Activated CD4-positive, CD25-positive, alpha-beta regulatory T cell treated with anti-CD3 and anti-CD28 coated beads, Interleukin-2, amount 50 U/mL, for 72 hours (primary cell): ENCODE measurements around the gene MAB21L4.

ENCODE experiments used
- DNase-seq: peaks from one replicate; pipeline ENCODE4 v3.0.0; 2021

Gene MAB21L4

GRCh38 chr2:240894006-240894405, 1.9 kb downstream of the MAB21L4 start:
- no peak for DNase-seq

- no peak for DNase-seq
Measured at GRCh38 chr2:240893363-240893844, 2.6 kb downstream of the MAB21L4 start.

DNA sequence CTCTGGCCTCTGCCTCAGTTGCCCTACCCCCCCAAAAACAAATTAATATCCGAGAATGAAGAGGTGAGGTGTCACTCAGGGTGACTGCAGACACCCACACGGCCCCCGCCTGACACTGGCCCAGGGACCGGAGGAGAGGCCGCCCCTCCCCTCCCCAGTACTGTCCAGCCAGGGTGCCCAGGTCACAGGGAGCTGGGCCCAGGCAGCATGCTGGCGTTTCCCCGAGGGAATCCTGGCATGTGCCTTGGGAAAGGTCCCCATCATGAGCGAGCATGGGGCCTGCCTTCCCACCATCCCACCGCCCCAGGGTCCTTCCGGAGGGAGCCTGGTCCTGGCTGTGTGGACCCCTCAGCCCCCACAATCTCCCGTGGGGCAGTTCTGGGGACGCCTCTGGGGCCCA, 3.0 kb downstream of the MAB21L4 start:
- no peak for DNase-seq

GRCh38 chr2:240892356-240892755, 3.6 kb downstream of the MAB21L4 start:
- no peak for DNase-seq

DNA sequence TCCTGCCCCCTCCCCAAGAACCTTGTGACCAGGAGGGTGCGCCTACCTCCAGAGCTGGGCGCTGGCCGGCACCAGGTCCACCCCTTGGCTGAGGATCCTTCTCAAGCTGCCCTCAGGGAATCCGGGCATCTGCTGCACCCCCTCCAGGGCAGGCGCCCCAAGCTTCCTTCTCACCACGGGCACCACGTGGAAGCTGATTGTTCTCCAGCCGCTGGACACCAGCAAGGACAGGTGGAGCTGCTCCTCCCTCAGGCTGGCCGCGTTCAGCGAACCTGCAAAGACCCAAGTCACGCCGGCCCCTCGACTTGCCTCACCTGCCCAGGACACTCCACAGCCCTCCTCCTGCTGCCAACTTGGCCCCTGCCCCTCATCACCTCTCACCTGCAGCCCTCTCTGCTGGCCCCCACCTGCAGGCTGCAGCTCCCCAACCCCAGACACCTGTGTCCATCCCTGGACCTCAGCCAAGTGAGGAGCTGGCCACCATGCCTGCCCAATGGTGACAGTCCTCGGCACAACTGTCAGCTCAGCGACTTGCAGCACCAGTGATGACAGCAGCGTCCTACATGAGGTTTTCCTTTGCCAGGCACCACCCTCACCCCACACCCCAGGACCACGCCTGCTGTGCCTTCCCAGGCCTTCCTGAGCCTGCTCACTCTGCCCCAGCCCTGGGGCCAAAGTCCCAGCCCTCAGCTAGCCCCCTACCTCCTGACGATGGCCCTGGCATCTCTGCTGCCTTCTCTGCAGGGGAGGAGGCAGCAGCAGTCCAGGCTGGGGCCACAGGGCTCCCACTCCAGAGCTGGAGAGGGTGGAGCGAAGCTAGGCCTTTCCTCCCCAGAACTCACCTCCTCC, 4.2 kb downstream of the MAB21L4 start:
- DNase-seq: no peak

DNA sequence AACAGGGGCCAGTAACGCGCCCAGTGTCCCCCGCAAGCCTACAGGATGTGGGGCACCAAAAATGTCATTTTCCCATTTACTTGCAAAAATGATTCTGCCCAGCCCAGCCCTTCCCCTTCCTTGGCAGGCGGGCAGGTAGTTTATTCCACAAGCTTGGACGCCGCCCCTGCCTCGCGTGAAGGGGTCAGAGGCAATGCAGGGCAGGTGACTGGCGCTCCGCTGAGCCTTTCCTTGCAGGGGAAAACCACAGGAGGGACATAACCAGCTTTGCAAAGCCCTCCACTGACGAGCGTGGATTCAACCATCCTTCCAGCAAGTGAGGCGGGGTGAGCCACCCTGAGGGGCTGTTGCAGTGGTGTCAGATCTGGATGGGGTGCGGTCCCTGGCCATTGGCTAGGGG, 5.3 kb downstream of the MAB21L4 start:
- DNase-seq: no peak

DNA sequence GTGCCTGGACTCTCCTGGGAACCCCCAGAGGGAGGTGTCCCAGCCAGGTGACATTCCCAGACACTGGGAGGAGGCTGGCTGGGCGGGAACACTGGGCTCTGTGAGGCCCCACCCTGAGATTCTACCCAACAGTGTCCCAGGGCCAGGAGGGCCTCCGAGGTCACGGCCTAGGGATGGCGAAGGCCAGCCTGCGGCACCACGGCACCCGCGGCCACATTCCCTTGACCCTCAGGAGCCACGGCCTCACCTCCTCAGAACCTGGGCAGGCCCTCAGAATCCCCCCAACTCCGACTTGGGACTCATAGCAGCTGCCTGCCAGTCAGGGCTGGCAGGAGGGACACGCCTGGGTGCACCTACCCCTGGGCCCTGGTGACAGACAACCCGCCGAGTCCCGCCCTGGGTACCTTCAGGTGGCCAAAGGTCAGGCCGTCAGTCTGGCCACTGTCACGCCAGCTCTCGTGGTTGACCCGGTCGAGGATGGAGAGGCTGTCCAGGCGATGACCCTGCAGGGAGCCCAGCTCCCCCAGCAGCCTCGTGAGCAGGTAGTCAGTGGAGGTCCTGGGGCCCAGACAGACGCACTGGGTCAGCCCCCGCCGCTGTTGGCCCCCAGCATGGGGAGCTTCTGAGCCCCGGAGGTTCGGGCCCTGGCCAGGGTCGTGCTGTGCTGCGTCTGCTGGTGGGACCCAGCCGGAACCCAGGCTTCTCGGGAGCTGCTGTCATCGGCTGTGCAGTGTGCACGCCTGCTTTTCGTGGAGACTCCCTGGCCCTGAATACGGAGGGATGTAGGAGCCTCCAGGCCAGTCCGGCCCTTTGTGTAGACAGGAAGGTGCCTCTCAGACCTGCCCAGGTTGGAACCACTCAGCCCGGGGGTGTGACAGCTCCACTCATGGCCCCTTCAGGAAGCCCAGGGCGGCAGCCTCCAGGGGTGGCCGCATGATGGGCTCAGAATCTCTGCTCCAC, 6.1 kb downstream of the MAB21L4 start:
- DNase-seq: no peak

DNA sequence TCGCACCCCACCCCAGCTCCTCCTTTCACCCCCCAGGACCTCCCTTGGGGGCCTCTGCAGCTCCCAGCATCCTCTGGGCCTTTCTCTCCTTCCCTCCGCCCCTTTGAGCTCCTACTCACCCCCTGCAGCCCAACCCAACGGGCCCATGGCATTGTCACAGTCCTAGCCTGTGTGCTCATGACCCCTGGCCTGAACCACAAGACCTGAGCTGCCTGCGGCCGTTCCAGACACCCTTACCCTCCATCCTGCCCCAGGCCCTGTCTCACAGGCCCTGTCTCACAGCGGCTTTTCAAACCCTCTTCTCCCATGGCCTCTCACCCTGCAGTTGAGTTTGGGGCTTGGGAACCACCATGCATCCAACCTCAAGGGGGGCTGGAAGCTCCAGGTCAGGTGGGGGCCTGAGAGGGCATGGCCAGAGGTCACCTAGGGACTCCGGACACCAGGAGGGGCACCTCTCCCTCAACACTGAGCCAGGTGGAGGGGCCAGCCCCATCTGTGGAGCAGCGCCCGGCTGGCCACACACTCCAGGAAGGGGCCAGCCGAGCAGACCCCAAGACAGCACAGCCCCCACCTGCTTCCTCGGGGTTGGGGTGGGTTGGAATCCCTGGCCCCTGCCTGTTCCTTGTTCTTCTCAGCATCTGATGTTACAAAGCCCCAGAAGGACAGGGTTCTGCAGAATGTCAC, 6.9 kb downstream of the MAB21L4 start:
- no peak for DNase-seq

- no peak for DNase-seq
Measured at GRCh38 chr2:240888130-240888889, 7.6 kb downstream of the MAB21L4 start.

- no peak for DNase-seq
Measured at GRCh38 chr2:240887631-240888030, 8.3 kb downstream of the MAB21L4 start.

DNA sequence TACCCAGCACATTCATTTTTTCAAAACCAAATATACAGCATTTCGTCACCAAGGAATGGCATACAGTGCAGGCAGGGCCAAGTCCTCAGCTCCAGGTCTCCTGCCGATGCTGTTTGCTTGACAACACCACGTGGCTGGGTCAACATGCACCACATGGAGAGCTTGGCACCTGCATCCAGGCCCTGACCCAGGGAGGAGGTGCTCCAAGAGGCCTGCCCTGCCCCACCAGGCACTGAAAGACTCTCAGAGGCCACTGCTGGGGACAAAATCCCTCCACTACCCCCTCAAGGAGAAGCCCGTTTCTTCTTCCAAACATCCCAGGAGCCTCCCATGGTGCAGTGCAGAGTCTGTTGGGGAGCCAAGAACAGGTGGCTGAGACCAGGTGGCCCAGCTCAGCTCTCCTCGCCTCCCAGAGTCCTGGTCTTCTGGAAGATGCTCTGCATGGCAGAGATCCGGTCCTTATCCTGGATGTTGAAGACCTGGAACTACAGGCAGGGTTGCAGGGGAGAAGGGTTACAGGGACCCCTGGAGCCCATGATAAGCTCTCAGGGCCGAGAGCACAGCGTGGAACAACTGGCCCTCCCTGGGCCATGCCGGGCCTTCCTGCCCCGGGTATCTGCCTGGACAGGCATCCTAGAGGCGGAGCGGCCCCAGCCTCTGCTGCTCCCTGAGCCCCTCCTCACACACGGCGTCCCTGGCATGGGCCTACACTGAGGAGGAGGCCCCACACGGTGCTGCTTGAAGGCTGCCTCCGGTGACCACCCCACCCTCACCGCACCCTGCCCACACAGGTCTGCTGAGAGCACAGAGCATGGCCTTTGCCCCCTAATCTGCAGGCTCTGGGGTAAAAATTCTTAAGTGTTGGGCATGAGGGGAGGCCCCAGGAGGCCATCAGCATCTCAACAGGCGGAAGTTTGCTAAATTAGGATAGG, 9.0 kb downstream of the MAB21L4 start:
- DNase-seq: no peak

GRCh38 chr2:240886023-240886565, 9.9 kb downstream of the MAB21L4 start:
- DNase-seq: no peak

DNA sequence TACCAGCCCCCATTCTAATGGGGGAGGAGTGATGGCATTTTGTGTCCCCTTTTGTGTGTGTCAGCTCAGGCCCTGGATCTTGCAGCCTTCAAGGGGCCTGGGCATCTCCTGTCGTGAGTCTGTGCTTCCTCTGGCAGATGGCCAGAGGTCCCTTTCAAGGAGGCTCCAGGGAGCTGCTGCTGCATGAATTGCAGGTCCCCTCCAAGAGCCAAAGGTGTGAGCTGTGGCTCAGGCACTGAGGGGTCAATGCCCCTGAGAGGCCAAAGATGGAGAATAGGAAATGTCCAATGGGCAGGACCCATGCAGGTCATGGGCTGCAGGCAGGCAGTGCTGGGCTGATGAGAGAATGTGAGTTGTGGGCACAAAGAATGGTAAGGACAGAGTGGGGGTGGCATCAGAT, 10.4 kb downstream of the MAB21L4 start:
- no peak for DNase-seq

GRCh38 chr2:240884745-240885144, 11.2 kb downstream of the MAB21L4 start:
- DNase-seq: no peak

DNA sequence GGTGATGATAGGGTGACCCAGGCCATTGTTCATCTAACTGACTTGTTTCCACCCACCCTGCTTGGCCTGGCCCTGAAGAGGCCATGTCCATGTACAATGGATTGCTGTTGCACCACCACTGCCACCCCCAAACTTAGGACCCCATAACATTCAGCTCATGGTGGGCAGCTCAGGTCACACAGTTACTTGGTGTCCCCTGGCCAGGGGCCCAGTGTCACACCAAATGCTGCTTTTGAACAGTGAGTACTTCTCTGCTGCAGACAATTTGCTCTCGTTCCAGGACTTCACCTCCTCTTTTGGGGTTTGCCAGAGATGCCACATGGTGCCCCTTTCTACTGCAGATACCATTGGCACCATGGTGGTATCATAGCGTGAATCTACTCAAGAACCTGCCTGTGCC, 11.7 kb downstream of the MAB21L4 start:
- DNase-seq: no peak

DNA sequence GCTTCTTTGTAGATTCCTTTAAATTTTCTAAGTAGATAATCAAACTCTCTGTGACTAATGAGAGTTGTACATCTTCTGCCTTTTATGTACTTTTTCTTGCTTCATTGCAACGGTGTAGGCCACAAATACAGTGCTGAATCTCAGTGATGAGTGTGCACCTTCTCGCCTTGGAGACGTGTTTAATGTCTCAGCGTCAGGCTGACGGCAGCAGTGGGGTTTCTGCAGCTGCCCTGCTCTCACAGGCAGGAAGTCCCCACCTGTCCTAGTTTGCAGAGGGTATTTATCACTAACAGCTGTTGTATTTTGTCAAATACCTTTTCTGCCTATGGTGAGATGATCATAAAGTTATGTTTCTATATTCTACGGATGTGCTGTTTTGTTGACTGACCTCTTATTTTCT, 14.0 kb downstream of the MAB21L4 start:
- no peak for DNase-seq

DNA sequence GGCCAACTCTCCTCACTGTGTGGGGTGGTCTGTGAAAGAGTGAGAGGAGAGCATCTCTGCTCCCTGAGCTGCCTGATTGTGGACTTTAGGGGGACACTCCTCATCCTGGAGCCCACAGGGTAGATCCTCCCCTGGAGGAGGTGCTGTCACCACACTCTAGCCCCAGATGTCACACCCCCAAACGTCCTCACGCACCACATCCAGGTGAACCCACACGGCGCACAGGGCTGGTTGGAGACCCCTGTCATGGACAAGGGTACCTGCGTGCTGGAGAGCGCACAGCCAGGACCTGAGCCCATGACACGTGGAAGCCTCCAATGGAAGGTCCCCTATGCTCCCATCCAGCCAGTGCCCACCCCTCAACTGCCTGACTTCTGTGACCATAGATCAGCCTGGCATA, 16.9 kb downstream of the MAB21L4 start:
- no peak for DNase-seq

- no peak for DNase-seq
Measured at GRCh38 chr2:240878341-240878936, 17.5 kb downstream of the MAB21L4 start.

DNA sequence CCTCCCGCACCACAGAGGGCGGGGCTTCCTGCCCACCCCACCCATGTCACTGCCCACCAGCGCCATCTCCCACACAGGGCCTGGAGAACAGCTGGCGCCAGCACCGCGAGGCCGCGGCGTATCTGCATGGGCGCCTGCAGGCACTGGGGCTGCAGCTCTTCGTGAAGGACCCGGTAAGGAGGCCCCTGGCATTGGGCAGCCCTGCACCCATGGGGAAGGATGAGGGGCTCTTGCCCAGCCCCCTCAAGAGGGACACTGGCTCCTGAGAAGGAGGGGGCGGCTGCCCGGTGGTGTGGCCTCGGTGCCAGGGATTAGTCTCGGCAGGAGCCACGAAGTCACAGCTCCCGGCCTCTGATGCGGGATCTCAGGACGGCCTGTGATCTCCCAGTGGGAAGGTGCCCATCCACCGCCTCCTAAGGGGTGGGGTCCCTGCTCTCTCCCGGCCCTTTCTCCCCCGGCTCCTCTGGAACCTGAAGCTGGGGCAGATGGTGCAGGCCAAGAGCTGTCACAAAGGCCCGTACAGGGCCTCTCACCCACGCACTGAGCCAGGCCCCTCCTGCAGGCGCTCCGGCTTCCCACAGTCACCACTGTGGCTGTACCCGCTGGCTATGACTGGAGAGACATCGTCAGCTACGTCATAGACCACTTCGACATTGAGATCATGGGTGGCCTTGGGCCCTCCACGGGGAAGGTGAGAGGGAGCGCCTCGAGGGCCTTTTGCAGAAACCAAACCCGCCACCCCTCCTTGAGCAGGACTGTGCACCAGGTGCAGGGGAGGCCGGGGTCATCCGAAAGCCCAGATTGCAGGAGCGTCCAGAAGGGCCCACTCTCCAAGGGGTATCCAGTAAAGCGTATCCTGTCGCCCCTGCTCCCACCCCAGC, 18.3 kb downstream of the MAB21L4 start:
- DNase-seq: no peak
